OCI-LY7 (cell line): Measurements from ENCODE around the gene EML3. TPM values are rescaled to one million over a fixed set of nuclear protein-coding genes. Genes with fewer than 3 reads are reported as not detected.

Experiments
- BruUV-seq: library from RNA; stranded (reverse); fragments of 400-500 nt; replicated peaks from 2 replicates; lab custom pipeline; 2021; lab: Mats Ljungman, UMichigan
- CTCF ChIA-PET: fragments of 300-600 bp; sonication (Branson Sonifier 250); formaldehyde crosslinking; loops from one replicate; lab custom pipeline; 2022; ENCODE audit warnings: antibody characterized with exemption; ENCODE audit not compliant: unreplicated experiment; lab: Charles Lee
- POLR2A ChIA-PET: fragments of 300-600 bp; sonication (Branson Sonifier 250); formaldehyde crosslinking; loops from one replicate; lab custom pipeline; 2022; ENCODE audit warnings: antibody characterized with exemption; lab: Charles Lee
- DNase-seq: peaks from one replicate; pipeline ENCODE4 v3.0.0-alpha.2; 2015; ENCODE audit warnings: low spot score
- H2AFZ ChIP-seq: fragments of 200-600 bp; sonication (generic), shearing (Covaris generic); 2 replicates; pipeline ENCODE4 v1.6.1; 2014; ENCODE audit warnings: mild to moderate bottlenecking, antibody characterized with exemption, low read length, moderate library complexity
- H3K27ac ChIP-seq: fragments of 200-600 bp; sonication (generic); 2 replicates; pipeline ENCODE4 v1.5.1; 2014; ENCODE audit warnings: mixed run types, low read depth, mild to moderate bottlenecking, moderate library complexity, low read length, inconsistent platforms; ENCODE audit not compliant: poor library complexity, severe bottlenecking
- H3K36me3 ChIP-seq: fragments of 200-600 bp; sonication (generic); 2 replicates; pipeline ENCODE4 v1.6.1; 2014; ENCODE audit warnings: mild to moderate bottlenecking, antibody characterized with exemption, low read length, moderate library complexity, mixed read lengths; ENCODE audit not compliant: insufficient read depth
- H3K4me1 ChIP-seq: fragments of 200-600 bp; sonication (generic); 2 replicates; pipeline ENCODE4 v1.5.1; 2014; ENCODE audit warnings: mild to moderate bottlenecking, low read length; ENCODE audit not compliant: insufficient read depth, poor library complexity, severe bottlenecking
- H3K4me2 ChIP-seq: fragments of 200-600 bp; sonication (generic); 2 replicates; pipeline ENCODE4 v1.6.1; 2014; ENCODE audit warnings: mild to moderate bottlenecking, low read length
- H3K4me3 ChIP-seq: fragments of 200-600 bp; sonication (generic); 2 replicates; pipeline ENCODE4 v1.5.1; 2014; ENCODE audit warnings: mild to moderate bottlenecking, low read depth, low read length; ENCODE audit not compliant: poor library complexity, severe bottlenecking
- H3K79me2 ChIP-seq: fragments of 200-600 bp; sonication (generic); 2 replicates; pipeline ENCODE4 v1.6.1; 2016; ENCODE audit warnings: low read depth, mild to moderate bottlenecking, low read length, moderate library complexity, mixed read lengths; ENCODE audit not compliant: insufficient read depth
- H3K9me2 ChIP-seq: fragments of 200-600 bp; sonication (generic); 2 replicates; pipeline ENCODE4 v1.6.1; 2016; ENCODE audit warnings: mild to moderate bottlenecking, low read length, mixed read lengths; ENCODE audit not compliant: insufficient read depth
- H3K9me3 ChIP-seq: fragments of 200-600 bp; sonication (generic); 2 replicates; pipeline ENCODE4 v1.6.1; 2014; ENCODE audit warnings: mild to moderate bottlenecking, mixed run types, low read length, mixed read lengths
- H4K20me1 ChIP-seq: fragments of 200-600 bp; sonication (generic); 2 replicates; pipeline ENCODE4 v1.6.1; 2014; ENCODE audit warnings: mild to moderate bottlenecking, antibody characterized with exemption, low read length, moderate library complexity, mixed read lengths; ENCODE audit not compliant: insufficient read depth
- CTCF ChIP-seq: fragments of 200-600 bp; sonication (generic); conservative IDR thresholded peaks from 2 replicates; pipeline ENCODE4 v1.5.1; 2014; ENCODE audit warnings: mild to moderate bottlenecking, antibody characterized with exemption, low read length, moderate library complexity, mixed read lengths
- EZH2phosphoT487 ChIP-seq: fragments of 200-600 bp; sonication (generic); IDR thresholded peaks from 2 replicates; pipeline ENCODE4 v1.6.1; 2018; ENCODE audit warnings: low read depth, borderline replicate concordance, mild to moderate bottlenecking, mixed run types, antibody characterized with exemption, low read length, moderate library complexity, mixed read lengths
- intact Hi-C: fragments of 100-400 bp; cut with micrococcal nuclease; formaldehyde crosslinking; loops from one replicate; pipeline ENCODE4 v1.10.0; 2022; ENCODE audit not compliant: unreplicated experiment
- total RNA-seq, 2 experiments: library from RNA; depleted of rRNA in 1 of 2; stranded (reverse); fragments of >200 nt in 1 of 2; shearing (Covaris generic) in 1 of 2; gene quantifications; 2 replicates each; pipeline ENCODE4 v1.2.3, GENCODE V29; 2014 to 2022

The EML3 gene
- total RNA-seq, 2 experiments from 2014 or later, result 52.8 to 81.6 TPM

DNA sequence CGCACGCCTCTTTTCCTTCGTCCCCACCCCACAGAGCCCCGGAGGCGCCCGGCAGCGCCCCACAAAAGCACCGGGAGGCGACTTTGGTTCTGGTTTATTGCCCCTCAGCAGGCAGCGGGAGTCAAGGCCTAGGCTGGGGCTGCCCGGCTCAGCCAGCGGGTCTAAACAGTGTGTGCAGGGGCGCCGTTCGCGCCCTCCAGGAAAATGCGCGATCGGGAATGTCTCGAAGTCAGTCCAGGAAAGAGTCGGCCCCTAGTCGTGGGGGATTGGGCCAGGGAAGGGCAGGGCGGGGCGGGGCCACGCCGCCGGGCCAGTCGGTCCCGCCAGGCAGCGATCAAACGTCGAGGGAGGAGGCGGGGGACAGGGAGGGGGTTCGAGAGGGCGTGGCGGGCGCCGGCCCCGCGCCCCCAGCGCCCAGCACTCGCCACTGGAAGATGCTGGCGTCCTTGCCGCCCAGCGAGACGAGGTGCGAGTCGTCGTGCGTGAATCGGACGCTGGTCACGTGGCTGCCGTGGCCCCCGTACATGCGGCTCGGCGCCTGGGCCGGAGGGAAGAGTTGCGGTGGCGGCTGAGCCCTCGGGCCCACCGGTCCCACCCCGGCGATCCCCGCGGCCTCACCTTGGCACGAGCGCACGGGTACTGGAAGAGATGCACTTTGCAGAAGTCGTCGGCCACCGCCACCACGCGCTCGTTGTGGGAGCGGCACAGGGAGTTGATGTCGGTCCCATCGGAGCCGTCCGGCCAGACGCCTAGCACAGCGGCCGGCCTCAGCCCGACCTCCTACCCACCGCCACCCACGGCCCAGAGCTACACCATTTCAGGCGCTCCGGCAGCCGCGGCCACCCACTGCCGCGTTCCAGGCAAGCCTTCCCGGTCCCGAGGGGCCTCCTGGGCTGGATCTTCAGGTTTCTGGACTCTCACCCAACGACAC is 10.2 kb downstream of the EML3 start:
- intact Hi-C loops, result no loop called here
- Histone ChIP-seq H3K4me2 (peak overlapping the region; percentile 54), H3K36me3 (peaks cover 80% of the 10 kb centered on the region), H3K9me2 (no peaks in the 10 kb centered on the region), H3K4me1 (peaks cover 31% of the 10 kb centered on the region), H3K27ac (peak overlapping the region; percentile 11), H3K79me2 (peaks cover 37% of the 10 kb centered on the region), H2AFZ (no peak overlapping the region), H3K9me3 (no peaks in the 10 kb centered on the region), H4K20me1 (peaks cover 9% of the 10 kb centered on the region; the same call in 1 of the 2 replicates), H3K4me3 (peak overlapping the region; percentile 21)
- TF ChIP-seq EZH2phosphoT487, result no peak
- no peak for TF ChIP-seq CTCF
- DNase-seq, result no peak
- ChIA-PET POLR2A (interaction anchor here (0.6 to 2.5 kb wide), 7 partner anchors 9 to 229 kb away, joined by 3 to 37 read pairs (median 4); partner anchors contain the start of genes B3GAT3, STX5, TUT1 and UQCC3), CTCF (interaction anchor here (0.7 to 1.0 kb wide), 2 partner anchors 9 to 11 kb away, joined by 3 to 4 read pairs; partner anchors contain the start of gene TUT1)
- no TSS peak for BruUV-seq

DNA sequence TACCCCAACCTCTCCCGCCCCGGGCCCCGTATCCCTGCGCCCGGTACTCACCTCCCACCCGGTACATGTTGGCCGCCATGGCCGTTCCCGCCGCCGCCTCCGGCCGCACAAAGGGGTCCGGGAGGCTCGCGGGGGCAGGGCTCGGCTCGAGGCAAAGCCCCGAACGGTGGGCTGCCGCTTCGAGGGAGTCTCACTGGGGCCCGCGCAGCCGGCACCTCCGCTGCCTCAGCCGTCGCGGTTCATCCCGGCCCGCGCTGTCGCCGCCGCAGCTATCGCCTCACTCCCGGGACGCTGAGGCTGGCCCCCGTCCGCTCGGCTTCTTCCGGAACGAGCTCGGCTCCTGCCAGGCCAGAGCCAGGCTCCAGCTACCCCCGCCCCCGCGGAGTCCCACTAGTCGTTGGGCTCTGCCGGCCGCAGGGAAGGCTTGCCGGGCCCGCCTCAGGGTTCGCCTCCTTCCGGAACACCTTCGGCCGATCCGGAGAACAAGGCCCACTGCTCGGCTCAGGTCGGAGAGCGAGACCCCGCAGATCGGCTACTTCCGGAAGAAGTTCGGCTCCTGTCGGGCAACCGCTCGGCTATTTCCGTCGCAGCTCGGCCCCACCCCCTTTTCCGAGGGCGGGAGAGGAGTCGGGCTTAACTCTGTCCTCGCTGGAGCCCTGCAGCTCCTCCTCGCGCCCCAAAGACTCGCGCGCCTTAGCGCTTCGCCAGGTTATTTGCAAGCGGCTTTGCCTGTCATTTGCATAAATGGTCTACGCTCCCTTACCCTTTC is 11.0 kb downstream of the EML3 start, which contains the start of gene MTA2:
TSS of gene MTA2 (minus strand) at position 494 of the 769 bp plus-strand sequence. CDS start at position 79, 415 bp downstream.
- H3K4me3 ChIP-seq, result peak within 1 kb of the TSS; percentile 98
- H3K4me2 ChIP-seq, result peak within 1 kb of the TSS; percentile 98
- DNase-seq, result peak; percentile 99
- ChIA-PET CTCF (interaction anchor here (0.7 to 1.0 kb wide), 3 partner anchors 10 to 46 kb away, joined by 3 to 4 read pairs (median 3); partner anchors contain the start of gene TUT1), POLR2A (interaction anchor here (0.6 to 2.5 kb wide), 9 partner anchors 10 to 230 kb away, joined by 3 to 37 read pairs (median 3); partner anchors contain the start of genes B3GAT3, STX5, TUT1 and UQCC3)
- H2AFZ ChIP-seq, result peak within 1 kb of the TSS; percentile 34; the same call in 1 of the 2 replicates
- H3K79me2 ChIP-seq, result peaks cover 37% of the 10 kb centered on the region
- BruUV-seq, result no TSS peak
- no peaks in the 10 kb centered on the region for H3K9me2 ChIP-seq
- TF ChIP-seq CTCF (no peak), EZH2phosphoT487 (no peak)
- H3K36me3 ChIP-seq, result peaks cover 82% of the 10 kb centered on the region
- peaks cover 24% of the 10 kb centered on the region for H3K4me1 ChIP-seq
- intact Hi-C loops, result loop anchor here (2.0 kb wide), 1 partner anchor 63 kb away; the partner anchor contains the start of genes C11orf98 and CSKMT
- no peaks in the 10 kb centered on the region for H3K9me3 ChIP-seq
- peak within 1 kb of the TSS; percentile 87 for H3K27ac ChIP-seq
- peaks cover 9% of the 10 kb centered on the region; the same call in 1 of the 2 replicates for H4K20me1 ChIP-seq
